GM12892 (cell line): ENCODE measurements around the gene CHCHD3.

ENCODE experiments used
- DNase-seq: peaks from one replicate; pipeline ENCODE4 v3.0.0; 2011; ENCODE audit not compliant: insufficient read length
- FAIRE-seq: peaks from 2 replicates; lab custom pipeline; 2011; peaks lifted over from hg19 to GRCh38; lab: Jason Lieb, UNC
- POLR2A ChIP-seq: IDR thresholded peaks from 2 replicates; pipeline ENCODE4 v1.6.1; 2011; ENCODE audit warnings: low read depth, low read length, control low read depth
- POLR2AphosphoS5 ChIP-seq: IDR thresholded peaks from 2 replicates; pipeline ENCODE4 v1.6.1; 2011; ENCODE audit warnings: low read depth, low read length, control low read depth
- TAF1 ChIP-seq: IDR thresholded peaks from 2 replicates; pipeline ENCODE4 v1.6.1; 2011; ENCODE audit warnings: low read depth, mild to moderate bottlenecking, control low read depth, low read length, borderline replicate concordance

CHCHD3 gene

DNA sequence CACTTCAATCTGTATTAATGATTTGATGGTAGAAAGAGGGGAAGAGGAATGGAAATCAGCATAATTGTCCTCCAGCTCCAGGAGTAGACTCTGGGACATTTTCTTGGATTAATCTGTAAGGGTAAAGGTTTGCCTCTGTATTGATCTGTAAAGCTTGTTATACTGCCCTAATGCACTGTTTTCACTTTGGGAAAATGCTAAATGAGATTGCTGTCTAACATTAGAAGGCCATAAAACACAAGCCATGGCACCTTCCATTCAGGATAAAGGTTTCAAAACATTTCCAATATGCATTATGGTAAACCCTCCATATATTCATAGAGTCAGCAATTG is 282.8 kb downstream of the CHCHD3 start:
- no peak for DNase-seq
- no peak for FAIRE-seq
- no peak for TF ChIP-seq POLR2A
- no peak for TF ChIP-seq TAF1
- TF ChIP-seq POLR2AphosphoS5: no peak

DNA sequence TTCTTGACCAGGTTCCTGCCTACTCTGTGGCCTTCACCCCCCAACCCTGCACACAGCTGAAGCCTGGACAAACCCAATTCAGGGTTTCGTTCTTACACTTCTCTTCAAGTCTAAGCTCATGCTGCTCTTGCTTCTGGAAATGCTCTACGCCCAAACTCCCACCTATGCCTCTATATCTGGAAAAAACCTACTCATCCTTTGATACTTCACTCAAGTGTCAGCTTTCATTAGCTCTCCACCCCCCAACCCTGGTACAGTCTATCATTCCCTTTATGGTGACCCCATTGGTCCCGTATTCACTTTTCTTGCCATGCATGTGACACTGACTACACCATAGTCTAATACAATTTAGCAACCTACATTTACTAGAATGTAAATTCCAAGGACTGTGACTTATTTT is 284.7 kb downstream of the CHCHD3 start:
- DNase-seq (no peak), FAIRE-seq (no peak)

DNA sequence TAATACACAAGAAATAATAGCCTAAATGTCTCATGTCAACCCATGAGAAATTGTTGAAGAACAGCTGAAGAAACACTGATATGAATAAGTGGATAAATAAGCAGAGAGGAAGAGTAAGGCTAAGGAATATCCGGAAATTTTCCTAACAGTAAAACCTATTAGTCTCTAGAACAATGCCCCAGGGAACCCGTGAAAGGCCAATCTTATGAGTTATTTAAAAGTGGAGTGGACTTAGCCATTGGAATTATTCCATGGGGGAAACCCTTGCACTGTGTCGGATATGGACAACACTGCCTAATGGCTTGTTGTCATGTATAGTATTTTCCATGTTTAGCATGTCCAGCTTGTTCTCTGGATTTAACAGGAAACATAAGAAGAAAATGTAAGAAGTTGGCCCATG is 288.4 kb downstream of the CHCHD3 start:
- TF ChIP-seq POLR2A (no peak), TAF1 (no peak), POLR2AphosphoS5 (no peak)
- FAIRE-seq: no peak
- no peak for DNase-seq

More for the DNA sequence above, 284.7 kb downstream of the CHCHD3 start:
- TF ChIP-seq POLR2AphosphoS5: no peak
- TF ChIP-seq POLR2A: no peak
- no peak for TF ChIP-seq TAF1

DNA sequence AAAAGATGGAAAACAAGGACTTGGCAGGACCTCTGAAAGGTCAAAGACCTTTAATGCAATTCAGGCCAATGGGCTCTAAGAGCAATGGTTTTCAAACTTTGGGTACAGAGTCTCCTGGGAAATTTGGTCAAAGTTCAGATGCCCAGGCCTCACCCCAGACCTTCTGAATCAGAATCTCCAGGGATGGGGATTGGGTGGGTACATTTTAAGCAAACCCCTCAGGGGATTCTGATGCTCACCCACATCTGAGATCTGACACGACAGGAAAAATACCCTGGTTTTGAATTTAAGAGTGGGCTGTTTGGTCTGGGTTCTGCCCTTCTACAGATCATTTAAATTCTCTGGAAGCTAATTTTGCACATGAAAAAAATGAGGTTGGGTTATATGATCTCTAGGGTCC is 290.9 kb downstream of the CHCHD3 start:
- FAIRE-seq (no peak), DNase-seq (no peak)
- TF ChIP-seq TAF1 (no peak), POLR2A (no peak), POLR2AphosphoS5 (no peak)

DNA sequence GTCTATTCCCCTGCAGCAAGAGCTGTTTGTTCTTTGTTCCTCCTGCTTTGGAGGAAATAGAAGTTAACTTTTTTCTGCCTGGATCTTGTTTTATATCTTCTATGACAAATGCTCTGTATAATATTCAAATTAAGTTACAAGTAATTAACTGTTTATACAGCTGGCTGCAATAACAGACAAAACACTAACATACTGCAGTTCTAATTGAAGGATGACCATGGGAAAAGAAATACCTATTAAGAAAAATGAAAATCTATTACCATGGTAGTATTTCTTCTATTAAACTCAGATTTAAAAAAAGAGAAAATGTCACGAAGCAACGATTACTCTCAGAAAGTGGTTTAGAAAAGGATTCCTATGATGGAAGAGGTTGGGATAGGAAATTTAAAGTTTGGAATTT is 291.8 kb downstream of the CHCHD3 start:
- FAIRE-seq (no peak), DNase-seq (no peak)
- TF ChIP-seq POLR2A (no peak), POLR2AphosphoS5 (no peak), TAF1 (no peak)

DNA sequence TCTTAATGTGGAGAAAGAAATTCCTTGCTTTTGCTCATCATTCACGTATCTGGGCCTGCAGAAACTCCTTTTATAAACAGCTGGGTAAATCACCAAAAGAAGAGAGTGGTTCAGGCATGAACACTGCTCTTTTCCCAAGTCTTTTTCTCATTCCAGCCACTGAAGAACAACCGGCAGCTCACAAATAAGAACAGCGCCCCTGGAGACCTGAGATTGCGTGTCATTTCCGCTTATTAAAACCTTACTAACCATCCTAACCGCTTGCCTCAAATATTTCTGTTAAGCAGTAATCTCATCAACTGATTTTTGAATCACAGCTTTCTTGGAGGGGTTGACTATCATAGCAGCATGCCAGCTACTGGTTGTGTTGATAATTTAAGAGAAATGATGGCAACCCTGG is 292.6 kb downstream of the CHCHD3 start:
- TF ChIP-seq TAF1 (no peak), POLR2A (no peak), POLR2AphosphoS5 (no peak)
- FAIRE-seq: no peak
- no peak for DNase-seq

DNA sequence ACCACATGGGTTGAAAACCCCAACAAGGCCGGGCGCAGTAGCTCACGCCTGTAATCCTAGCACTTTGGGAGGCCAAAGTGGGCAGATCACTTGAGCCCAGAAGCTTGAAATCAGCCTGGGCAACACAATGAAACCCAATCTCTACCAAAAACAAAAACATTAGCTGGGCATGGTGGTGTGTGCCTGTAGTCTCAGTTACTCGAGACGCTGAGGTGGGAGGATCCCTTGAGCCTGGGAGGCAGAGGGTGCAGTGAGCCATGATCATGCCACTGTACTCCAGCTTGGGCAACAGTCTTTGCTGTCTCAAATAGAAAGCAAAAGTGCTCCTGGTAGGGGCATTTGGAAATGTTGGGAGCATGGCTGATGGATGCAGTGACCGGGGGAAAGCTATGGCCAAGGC is 296.0 kb downstream of the CHCHD3 start:
- FAIRE-seq: no peak

DNA sequence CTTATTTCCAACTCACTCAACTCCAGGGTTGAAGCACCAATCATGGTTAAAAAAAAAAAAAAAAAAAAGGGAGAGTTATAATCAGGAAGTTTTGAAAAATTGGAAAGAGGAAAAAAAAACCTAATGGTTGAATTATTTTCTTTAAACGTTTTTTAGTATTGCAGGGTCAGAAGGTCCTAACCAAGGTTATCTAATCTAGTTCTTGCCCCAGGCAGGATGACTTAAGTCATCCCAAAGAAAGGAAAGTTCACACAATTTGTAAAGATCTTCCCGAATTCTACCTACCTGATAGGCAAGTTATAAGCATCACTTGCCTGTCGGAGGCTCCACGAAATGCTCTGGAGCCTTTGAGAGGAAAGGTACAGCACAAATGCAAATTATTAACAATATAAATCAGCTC is 297.5 kb downstream of the CHCHD3 start:
- FAIRE-seq (no peak), DNase-seq (no peak)
- TF ChIP-seq POLR2A (no peak), TAF1 (no peak)

More for the DNA sequence above, 296.0 kb downstream of the CHCHD3 start:
- TF ChIP-seq TAF1: no peak
- no peak for DNase-seq

DNA sequence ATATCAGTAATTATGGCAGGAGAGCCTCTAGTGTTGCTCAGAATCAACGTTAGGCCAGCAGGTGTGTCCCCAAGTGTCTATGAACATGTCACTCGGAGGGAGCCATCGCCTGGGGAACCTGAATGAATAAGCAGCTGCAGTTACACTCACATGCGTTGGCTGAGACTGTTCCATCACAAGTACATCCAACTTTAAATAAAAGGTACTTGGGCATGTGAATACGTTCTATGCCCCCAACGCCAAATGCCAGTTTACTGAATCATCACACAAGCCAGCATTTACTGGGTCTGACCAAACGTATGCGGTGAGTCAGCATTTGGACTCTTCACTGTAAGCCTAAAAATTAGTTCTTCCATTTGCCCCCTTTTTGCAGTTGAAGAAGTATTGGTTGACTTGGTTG is 298.1 kb downstream of the CHCHD3 start:
- no peak for FAIRE-seq
- no peak for DNase-seq
- no peak for TF ChIP-seq POLR2A
- TF ChIP-seq POLR2AphosphoS5: no peak
- TF ChIP-seq TAF1: no peak

DNA sequence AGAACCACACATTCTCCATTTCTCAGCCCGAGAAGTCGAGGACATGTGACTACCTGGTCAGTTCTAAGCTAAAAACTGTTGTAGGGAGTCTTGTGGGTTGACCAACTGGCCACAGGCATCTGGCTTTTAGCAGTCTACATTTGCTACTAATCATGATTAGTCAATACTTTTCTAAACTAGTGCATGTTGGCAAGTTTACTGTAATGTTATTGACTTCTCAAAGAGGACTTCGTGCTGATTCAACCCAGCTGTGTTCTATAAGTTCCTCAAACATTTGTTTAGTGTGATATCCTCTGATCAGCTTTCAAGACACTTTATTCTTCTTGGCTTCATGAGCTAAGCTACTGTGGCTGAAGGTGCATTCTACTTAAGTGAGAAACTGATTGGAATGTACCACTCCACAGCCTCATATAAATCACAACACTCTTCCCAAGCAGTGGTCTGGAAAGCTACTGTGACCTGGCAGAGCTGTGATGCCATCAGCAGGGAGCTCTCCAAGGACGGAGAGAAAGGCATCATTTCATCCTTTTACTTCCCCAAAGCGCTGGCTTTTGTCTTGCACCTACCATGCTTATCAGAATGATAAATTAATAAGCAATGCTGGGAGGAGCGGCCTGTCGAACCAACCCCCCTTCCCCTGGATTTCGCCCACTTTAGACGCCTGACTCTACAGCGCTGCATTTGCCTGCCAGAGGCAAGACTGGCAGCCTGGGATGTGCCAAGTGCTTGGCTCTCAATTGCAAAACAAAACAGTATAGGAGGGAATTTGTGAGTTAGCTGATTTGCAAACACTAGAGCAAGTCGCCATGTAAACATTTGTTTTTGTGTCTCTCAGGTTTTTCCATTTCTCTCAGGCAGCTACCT is 298.9 kb downstream of the CHCHD3 start:
- FAIRE-seq: no peak
- no peak for DNase-seq
- TF ChIP-seq POLR2AphosphoS5 (no peak), TAF1 (no peak), POLR2A (no peak)

DNA sequence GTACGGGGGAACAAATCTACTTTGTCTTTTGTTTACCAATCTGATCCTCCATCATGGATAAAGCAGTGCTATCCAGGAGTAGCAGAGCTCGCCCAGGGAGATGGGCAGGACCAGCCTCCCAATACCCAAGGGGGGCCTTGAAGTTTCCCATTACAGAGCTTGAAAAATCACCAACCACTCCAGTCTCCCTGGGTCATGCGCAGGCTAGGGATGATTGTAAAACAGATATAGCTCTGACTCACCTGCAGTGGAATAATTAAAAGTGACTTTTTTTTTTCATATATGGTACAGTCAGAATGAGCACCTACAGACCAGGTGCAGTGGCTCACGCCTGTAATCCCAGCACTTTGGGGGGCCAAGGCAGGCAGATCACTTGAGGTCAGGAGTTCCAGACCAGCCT is 301.1 kb downstream of the CHCHD3 start:
- no peak for TF ChIP-seq POLR2A
- no peak for TF ChIP-seq TAF1
- FAIRE-seq: no peak
- no peak for DNase-seq

DNA sequence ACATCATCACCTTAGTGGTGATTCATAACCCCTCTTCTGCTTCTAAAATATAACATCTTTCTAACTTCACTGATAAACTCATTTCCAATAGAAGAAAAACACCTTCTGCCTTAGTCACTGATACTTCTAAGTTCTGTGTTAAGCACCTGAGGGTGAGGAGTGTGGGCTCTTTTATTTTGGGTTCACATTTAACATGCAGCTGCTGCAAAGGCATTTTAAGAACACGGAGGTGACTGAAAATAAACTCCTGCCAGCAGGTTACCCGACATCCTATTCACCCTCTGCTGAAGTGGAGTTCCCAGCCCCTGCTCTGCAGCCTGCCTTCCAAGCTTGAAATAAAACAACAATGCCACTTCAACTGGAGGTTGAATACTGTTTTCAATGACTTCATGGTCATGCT is 302.7 kb downstream of the CHCHD3 start:
- DNase-seq: no peak
- TF ChIP-seq TAF1 (no peak), POLR2AphosphoS5 (no peak), POLR2A (no peak)
- FAIRE-seq: no peak

DNA sequence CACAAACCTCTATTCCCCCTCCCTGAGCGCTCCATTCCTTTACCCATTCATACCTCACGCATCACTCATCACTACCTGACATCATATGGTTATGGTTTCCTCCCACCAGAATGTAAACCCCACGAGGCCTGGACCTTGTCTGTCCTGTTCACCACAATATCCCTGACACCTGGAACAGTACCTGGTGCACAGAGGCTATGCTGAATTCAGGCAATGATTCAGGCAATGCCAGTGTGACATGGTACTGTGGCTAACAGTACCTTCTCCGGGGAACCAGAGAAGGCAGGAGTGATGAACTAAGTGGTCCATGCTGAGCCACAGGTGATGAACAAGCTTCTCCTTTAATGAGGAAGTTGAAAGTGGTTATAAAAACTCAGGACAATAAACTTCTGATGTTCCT is 303.1 kb downstream of the CHCHD3 start:
- TF ChIP-seq POLR2AphosphoS5: no peak
- TF ChIP-seq TAF1: no peak
- no peak for TF ChIP-seq POLR2A
- DNase-seq (no peak), FAIRE-seq (no peak)

DNA sequence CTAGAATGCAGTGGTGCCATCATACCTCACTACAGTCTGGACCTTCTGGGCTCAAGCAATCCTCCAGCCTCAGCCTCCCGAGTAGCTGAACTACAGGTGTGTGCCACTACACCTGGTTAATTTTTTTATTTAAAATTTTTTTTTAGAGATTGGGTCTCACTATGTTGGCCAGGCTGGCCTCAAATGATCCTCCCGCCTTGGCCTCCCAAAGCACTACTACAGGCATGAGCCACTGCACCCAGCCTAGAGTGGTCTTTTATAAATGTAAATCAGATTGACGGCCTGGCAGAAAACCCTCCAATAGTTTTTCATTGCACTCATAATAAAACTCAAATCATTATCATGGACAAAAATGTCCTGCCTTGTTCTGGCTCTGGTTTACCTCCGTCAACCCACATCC is 303.9 kb downstream of the CHCHD3 start:
- TF ChIP-seq POLR2A (no peak), TAF1 (no peak), POLR2AphosphoS5 (no peak)
- DNase-seq (no peak), FAIRE-seq (no peak)
